BE2C (cell line): Measurements from ENCODE around the gene PCSK6.

Source experiments
- DNase-seq: peaks from one replicate; pipeline ENCODE4 v3.0.0-alpha.2; 2020
- H3K27me3 ChIP-seq: fragments of 250-450 bp; sonication (Bioruptor Pico); 2 replicates; pipeline ENCODE4 v1.5.1; 2020; ENCODE audit warnings: mild to moderate bottlenecking
- H3K36me3 ChIP-seq: fragments of 250-450 bp; sonication (Bioruptor Pico); 2 replicates; pipeline ENCODE4 v1.5.1; 2020; ENCODE audit warnings: mild to moderate bottlenecking
- H3K4me1 ChIP-seq: fragments of 250-450 bp; sonication (Bioruptor Pico); 2 replicates; pipeline ENCODE4 v1.5.1; 2020
- H3K4me3 ChIP-seq: 2 replicates; pipeline ENCODE4 v1.5.1; 2011; ENCODE audit warnings: low read depth, low read length
- H3K9me3 ChIP-seq: fragments of 250-450 bp; sonication (Bioruptor Pico); 2 replicates; pipeline ENCODE4 v1.5.1; 2020
- TF ChIP-seq, protein P1 (sequence below): IDR thresholded peaks from 2 replicates; pipeline ENCODE4 v1.5.1; 2012; ENCODE audit warnings: mild to moderate bottlenecking, low read depth, low read length

Gene PCSK6

DNA sequence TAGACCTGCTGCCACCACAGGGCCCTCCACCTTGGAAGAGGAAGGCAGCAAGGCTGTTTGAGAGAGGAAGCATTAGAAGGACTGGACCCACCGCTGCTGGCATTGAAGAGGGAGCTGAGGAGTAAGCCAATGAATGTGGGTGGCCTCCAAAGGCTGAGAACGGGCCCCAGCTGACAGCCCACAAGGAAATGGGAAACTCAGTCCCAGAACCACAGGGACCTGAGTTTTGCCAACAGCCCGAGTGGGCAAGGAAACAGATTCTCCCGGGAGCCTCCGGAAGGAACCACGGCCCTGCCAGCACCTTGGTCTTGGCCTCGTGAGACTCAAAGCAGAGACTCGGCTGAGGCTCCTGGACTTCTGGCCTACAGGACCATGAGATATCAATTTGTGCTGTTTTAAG lies 99.0 kb downstream of the PCSK6 start:
- no peak overlapping the region for H3K4me3 ChIP-seq
- H3K4me1 ChIP-seq = no peaks in the 10 kb centered on the region
- H3K9me3 ChIP-seq = no peaks in the 10 kb centered on the region
- no peak for DNase-seq
- TF ChIP-seq, protein P1, sequence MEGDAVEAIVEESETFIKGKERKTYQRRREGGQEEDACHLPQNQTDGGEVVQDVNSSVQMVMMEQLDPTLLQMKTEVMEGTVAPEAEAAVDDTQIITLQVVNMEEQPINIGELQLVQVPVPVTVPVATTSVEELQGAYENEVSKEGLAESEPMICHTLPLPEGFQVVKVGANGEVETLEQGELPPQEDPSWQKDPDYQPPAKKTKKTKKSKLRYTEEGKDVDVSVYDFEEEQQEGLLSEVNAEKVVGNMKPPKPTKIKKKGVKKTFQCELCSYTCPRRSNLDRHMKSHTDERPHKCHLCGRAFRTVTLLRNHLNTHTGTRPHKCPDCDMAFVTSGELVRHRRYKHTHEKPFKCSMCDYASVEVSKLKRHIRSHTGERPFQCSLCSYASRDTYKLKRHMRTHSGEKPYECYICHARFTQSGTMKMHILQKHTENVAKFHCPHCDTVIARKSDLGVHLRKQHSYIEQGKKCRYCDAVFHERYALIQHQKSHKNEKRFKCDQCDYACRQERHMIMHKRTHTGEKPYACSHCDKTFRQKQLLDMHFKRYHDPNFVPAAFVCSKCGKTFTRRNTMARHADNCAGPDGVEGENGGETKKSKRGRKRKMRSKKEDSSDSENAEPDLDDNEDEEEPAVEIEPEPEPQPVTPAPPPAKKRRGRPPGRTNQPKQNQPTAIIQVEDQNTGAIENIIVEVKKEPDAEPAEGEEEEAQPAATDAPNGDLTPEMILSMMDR = no peak
- H3K27me3 ChIP-seq = no peaks in the 10 kb centered on the region
- H3K36me3 ChIP-seq = no peaks in the 10 kb centered on the region

DNA sequence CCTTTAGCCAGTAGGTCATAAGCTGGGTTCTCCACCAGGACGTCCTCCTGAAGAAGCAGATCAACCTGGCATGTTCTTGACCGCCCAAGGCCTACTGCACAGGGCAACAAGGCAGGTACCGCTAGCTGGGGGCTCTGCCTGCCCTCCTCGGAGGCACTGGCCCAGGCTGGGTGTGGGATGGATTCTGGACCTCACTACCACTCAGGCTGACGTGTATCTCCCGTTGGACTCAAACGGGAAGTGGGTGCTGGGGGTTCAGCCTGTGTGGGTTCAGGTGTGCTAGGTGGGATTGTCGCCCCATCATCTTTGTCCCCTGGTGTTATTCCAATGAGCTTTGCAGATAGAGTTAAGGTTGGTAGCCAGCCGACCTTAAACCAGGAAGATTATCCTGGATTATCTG lies 99.4 kb downstream of the PCSK6 start:
- H3K27me3 ChIP-seq = no peaks in the 10 kb centered on the region
- TF ChIP-seq, protein P1 = no peak
- no peaks in the 10 kb centered on the region for H3K4me1 ChIP-seq
- H3K9me3 ChIP-seq = no peaks in the 10 kb centered on the region
- no peak overlapping the region for H3K4me3 ChIP-seq
- no peaks in the 10 kb centered on the region for H3K36me3 ChIP-seq
- DNase-seq = no peak

- H3K27me3 ChIP-seq = no peaks in the 10 kb centered on the region
- H3K9me3 ChIP-seq = no peaks in the 10 kb centered on the region
- TF ChIP-seq, protein P1 = no peak
- no peak overlapping the region for H3K4me3 ChIP-seq
- H3K4me1 ChIP-seq = no peaks in the 10 kb centered on the region
- H3K36me3 ChIP-seq = no peaks in the 10 kb centered on the region
- no peak for DNase-seq
Measured at GRCh38 chr15:101389362-101389761, 100.1 kb downstream of the PCSK6 start.

GRCh38 chr15:101388046-101388445 lies 101.5 kb downstream of the PCSK6 start:
- Histone ChIP-seq H3K36me3 (no peaks in the 10 kb centered on the region), H3K9me3 (no peaks in the 10 kb centered on the region), H3K4me3 (no peak overlapping the region), H3K27me3 (no peaks in the 10 kb centered on the region), H3K4me1 (no peaks in the 10 kb centered on the region)
- TF ChIP-seq, protein P1 = no peak
- no peak for DNase-seq

DNA sequence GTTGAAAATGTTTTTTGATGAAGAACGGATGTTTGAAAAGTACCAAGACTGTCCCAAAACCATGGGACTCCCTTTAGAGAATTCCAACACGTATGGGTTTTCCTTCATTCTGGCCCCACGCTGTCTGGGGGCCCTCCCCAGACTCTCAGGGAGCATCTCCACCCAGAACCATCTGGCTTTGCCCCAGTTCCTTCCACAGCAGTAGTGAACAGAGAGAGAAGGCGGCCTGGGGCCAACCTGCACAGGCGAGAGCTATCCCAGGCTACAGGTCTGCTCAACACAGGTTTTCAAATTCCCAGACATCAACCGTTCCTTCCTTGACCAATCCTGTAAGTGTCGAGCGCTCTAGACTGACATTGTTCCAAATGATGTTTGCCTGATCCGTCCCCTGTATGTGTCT lies 101.9 kb downstream of the PCSK6 start:
- H3K27me3 ChIP-seq = no peaks in the 10 kb centered on the region
- H3K36me3 ChIP-seq = no peaks in the 10 kb centered on the region
- H3K4me3 ChIP-seq = no peak overlapping the region
- DNase-seq = no peak
- H3K9me3 ChIP-seq = no peaks in the 10 kb centered on the region
- H3K4me1 ChIP-seq = no peaks in the 10 kb centered on the region
- TF ChIP-seq, protein P1 = no peak

DNA sequence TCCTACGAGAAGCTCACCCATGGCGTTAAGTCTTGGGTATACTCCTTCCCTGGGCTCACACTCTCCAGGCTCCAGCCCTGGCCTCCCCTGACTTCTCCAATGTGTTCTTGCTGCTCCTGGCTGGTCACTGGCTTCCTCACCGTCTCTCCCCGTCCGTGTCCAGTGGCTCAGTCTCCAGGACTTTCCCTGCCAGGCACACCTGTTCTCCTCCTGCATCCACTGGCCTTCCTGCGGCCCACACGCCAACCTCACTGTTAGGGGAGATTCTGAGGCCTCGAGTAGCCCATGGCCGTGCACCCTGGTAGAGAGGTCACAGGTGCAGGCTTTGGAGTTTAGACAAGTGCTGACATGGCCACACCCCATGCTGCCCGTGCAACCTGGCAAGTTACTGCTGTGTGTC lies 102.5 kb downstream of the PCSK6 start:
- no peaks in the 10 kb centered on the region for H3K4me1 ChIP-seq
- H3K36me3 ChIP-seq = no peaks in the 10 kb centered on the region
- H3K27me3 ChIP-seq = no peaks in the 10 kb centered on the region
- no peak for DNase-seq
- TF ChIP-seq, protein P1 = no peak
- H3K9me3 ChIP-seq = no peaks in the 10 kb centered on the region
- no peak overlapping the region for H3K4me3 ChIP-seq
